ENCODE data around the gene EARS2. TPM values are rescaled to one million over a fixed set of nuclear protein-coding genes. Genes with fewer than 3 reads are reported as not detected.

EARS2 gene
- polyA plus RNA-seq, 1 donor (not counting 4 experiments of a cell fraction or from before 2014, with no cell fraction given), result 32.7 TPM

DNA sequence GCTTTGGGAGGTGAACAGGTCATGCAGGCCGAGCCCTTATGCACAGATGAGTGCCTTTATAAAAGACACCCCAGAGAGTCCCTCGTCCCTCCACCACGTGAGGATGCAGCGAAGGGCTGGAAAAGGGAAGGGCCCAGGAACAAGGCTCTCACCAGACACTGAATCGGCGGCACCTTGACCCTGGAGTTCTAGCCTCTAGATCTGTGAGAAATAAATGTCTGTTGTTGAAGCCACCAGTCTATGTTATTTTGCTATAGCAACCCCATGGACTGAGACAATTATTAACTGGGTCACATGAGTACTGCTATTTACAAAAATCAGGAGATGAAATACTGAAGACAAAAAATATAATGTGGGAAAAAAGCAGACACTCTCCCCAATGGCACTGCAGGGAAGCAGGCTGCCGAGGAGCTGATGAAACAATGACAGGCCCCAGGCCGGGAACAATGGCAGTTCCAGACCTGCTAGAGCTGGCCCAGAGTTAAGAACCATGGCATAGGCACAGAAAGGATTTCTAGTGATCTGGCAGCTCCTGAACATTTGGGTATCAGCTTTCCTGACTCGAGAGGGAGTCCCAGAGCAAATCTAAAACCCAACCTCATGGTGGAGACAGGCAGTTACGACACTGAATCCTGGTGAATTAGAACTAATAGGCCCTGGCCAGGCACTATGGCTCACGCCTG is 29.0 kb downstream of the EARS2 start:
- no peaks in the 10 kb centered on the region for H3K9me1 ChIP-seq (ENCODE audit: control insufficient read depth, extremely low read depth, insufficient read depth, low read length)
- no peaks in the 10 kb centered on the region for H3K79me2 ChIP-seq (ENCODE audit: control insufficient read depth, insufficient read depth, low read length)
- dilution Hi-C loops (cut with MboI; ENCODE audit: extremely low pct_ligation_motif_present, low sequenced_read_pairs), result no loop called here
- H3K4me3 ChIP-seq (ENCODE audit: control insufficient read depth in 2 of 3, extremely low read depth in 1 of 3, insufficient read depth in 2 of 3, low read depth in 1 of 3, low read length in 3 of 3), result no peak overlapping the region
- DNase-seq (ENCODE audit: low read depth, low spot score), result no peak
- no peaks in the 10 kb centered on the region for H3K4me1 ChIP-seq (ENCODE audit: control insufficient read depth, extremely low read depth, insufficient read depth, low read length)
- H3K9me3 ChIP-seq (ENCODE audit: control insufficient read depth, low read depth, low read length), result no peaks in the 10 kb centered on the region
- no peak overlapping the region for H3K27ac ChIP-seq (ENCODE audit: control insufficient read depth, insufficient read depth, low read length)
- no peaks in the 10 kb centered on the region for H4K20me1 ChIP-seq (ENCODE audit: control insufficient read depth, extremely low read depth, insufficient read depth, low read length)
- TF ChIP-seq EZH2 (IDR thresholded peaks at IDR 0.05; ENCODE audit: low read length), result no peak
- peaks cover 30 to 34% of the 10 kb centered on the region in 2 experiments for H3K36me3 ChIP-seq (ENCODE audit: control insufficient read depth in 2 of 2, extremely low read depth in 1 of 2, insufficient read depth in 2 of 2, low read length in 2 of 2)
- no peak for FAIRE-seq
- no peaks in the 10 kb centered on the region for H3K27me3 ChIP-seq (ENCODE audit: control insufficient read depth, extremely low read depth, insufficient read depth, low read length)
- no peak overlapping the region for H2AFZ ChIP-seq (ENCODE audit: control insufficient read depth, low read length)
- H3K9ac ChIP-seq (ENCODE audit: control insufficient read depth, extremely low read depth, insufficient read depth, low read length), result no peak overlapping the region
- no peak overlapping the region for H3K4me2 ChIP-seq (ENCODE audit: control insufficient read depth, extremely low read depth, insufficient read depth, low read depth, low read length)

DNA sequence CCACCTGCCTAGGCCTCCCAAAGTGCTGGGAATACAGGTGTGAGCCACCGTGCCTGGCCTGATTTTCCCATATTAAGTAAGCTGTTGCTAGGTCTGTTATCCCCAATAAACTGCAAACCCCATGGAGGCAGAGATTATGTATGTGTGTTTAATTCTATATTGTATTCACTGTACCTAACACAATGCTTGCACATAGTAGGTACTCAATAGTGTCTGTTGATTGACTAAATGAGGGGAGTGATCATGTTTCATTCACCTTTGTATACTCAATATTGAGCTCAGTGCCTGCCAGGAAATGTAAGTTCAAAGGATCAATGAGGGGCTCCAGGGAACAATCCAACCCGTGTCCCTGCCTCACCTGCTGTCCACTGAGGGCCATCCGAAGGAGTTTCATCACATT is 32.3 kb downstream of the EARS2 start:
- no peak for TF ChIP-seq EZH2 (IDR thresholded peaks at IDR 0.05; ENCODE audit: low read length)
- DNase-seq (ENCODE audit: low read depth, low spot score) (no peak), FAIRE-seq (no peak)
- Histone ChIP-seq H3K27me3 (ENCODE audit: control insufficient read depth, extremely low read depth, insufficient read depth, low read length) (no peaks in the 10 kb centered on the region), H3K27ac (ENCODE audit: control insufficient read depth, insufficient read depth, low read length) (no peak overlapping the region), H3K4me3 (ENCODE audit: control insufficient read depth in 2 of 3, extremely low read depth in 1 of 3, insufficient read depth in 2 of 3, low read depth in 1 of 3, low read length in 3 of 3) (no peak overlapping the region), H3K9ac (ENCODE audit: control insufficient read depth, extremely low read depth, insufficient read depth, low read length) (no peak overlapping the region), H3K79me2 (ENCODE audit: control insufficient read depth, insufficient read depth, low read length) (no peaks in the 10 kb centered on the region), H3K9me3 (ENCODE audit: control insufficient read depth, low read depth, low read length) (no peaks in the 10 kb centered on the region), H3K4me1 (ENCODE audit: control insufficient read depth, extremely low read depth, insufficient read depth, low read length) (no peaks in the 10 kb centered on the region), H3K4me2 (ENCODE audit: control insufficient read depth, extremely low read depth, insufficient read depth, low read depth, low read length) (no peak overlapping the region), H2AFZ (ENCODE audit: control insufficient read depth, low read length) (no peak overlapping the region), H3K9me1 (ENCODE audit: control insufficient read depth, extremely low read depth, insufficient read depth, low read length) (no peaks in the 10 kb centered on the region), H3K36me3 (ENCODE audit: control insufficient read depth in 2 of 2, extremely low read depth in 1 of 2, insufficient read depth in 2 of 2, low read length in 2 of 2) (peaks cover 32 to 39% of the 10 kb centered on the region in 2 experiments), H4K20me1 (ENCODE audit: control insufficient read depth, extremely low read depth, insufficient read depth, low read length) (no peaks in the 10 kb centered on the region)
- dilution Hi-C loops (cut with MboI; ENCODE audit: extremely low pct_ligation_motif_present, low sequenced_read_pairs), result no loop called here

DNA sequence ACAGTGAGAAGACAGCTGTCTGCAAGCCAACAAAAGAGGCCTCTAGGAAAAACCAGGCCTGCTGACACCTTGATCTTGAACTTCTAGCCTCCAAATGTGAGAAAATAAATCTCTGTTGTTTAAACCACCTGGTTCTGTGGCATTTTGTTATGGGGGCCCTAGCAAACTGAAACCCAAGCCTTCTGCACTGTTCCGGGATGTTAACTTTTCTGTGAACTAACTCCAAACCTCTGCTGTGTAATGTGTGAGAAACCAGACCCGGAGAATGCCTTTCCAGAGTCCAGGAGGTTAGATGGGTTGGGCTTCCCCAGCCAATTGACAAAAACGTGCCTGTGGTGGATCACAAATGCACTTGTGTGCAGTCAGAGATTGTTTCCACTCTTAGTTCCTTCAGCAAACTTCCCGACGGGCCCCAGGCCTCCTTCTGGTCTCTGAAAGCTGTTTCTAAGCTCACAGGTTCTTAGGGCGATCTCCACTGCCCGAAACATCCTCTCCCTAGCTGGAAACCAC is 33.2 kb downstream of the EARS2 start:
- Histone ChIP-seq H3K9ac (ENCODE audit: control insufficient read depth, extremely low read depth, insufficient read depth, low read length) (no peak overlapping the region), H3K4me1 (ENCODE audit: control insufficient read depth, extremely low read depth, insufficient read depth, low read length) (no peaks in the 10 kb centered on the region)
- dilution Hi-C loops (cut with MboI; ENCODE audit: extremely low pct_ligation_motif_present, low sequenced_read_pairs), result no loop called here

More for the DNA sequence above, 33.2 kb downstream of the EARS2 start:
- H3K36me3 ChIP-seq (ENCODE audit: control insufficient read depth in 2 of 2, extremely low read depth in 1 of 2, insufficient read depth in 2 of 2, low read length in 2 of 2), result peaks cover 28 to 34% of the 10 kb centered on the region in 2 experiments
- H3K9me1 ChIP-seq (ENCODE audit: control insufficient read depth, extremely low read depth, insufficient read depth, low read length), result no peaks in the 10 kb centered on the region
- H3K9me3 ChIP-seq (ENCODE audit: control insufficient read depth, low read depth, low read length), result no peaks in the 10 kb centered on the region
- TF ChIP-seq, protein P1, sequence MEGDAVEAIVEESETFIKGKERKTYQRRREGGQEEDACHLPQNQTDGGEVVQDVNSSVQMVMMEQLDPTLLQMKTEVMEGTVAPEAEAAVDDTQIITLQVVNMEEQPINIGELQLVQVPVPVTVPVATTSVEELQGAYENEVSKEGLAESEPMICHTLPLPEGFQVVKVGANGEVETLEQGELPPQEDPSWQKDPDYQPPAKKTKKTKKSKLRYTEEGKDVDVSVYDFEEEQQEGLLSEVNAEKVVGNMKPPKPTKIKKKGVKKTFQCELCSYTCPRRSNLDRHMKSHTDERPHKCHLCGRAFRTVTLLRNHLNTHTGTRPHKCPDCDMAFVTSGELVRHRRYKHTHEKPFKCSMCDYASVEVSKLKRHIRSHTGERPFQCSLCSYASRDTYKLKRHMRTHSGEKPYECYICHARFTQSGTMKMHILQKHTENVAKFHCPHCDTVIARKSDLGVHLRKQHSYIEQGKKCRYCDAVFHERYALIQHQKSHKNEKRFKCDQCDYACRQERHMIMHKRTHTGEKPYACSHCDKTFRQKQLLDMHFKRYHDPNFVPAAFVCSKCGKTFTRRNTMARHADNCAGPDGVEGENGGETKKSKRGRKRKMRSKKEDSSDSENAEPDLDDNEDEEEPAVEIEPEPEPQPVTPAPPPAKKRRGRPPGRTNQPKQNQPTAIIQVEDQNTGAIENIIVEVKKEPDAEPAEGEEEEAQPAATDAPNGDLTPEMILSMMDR (optimal IDR thresholded peaks at IDR 0.05 in 1 of 3, IDR thresholded peaks at IDR 0.05 in 1 of 3, conservative IDR thresholded peaks at IDR 0.05 in 1 of 3; ENCODE audit: extremely low read depth in 1 of 3, insufficient read depth in 2 of 3, low read length in 3 of 3), result no peak
- TF ChIP-seq EZH2 (IDR thresholded peaks at IDR 0.05; ENCODE audit: low read length), result no peak
- H3K4me2 ChIP-seq (ENCODE audit: control insufficient read depth, extremely low read depth, insufficient read depth, low read depth, low read length), result no peak overlapping the region
- no peak overlapping the region for H3K4me3 ChIP-seq (ENCODE audit: control insufficient read depth in 2 of 3, extremely low read depth in 1 of 3, insufficient read depth in 2 of 3, low read depth in 1 of 3, low read length in 3 of 3)
- no peak overlapping the region for H3K27ac ChIP-seq (ENCODE audit: control insufficient read depth, insufficient read depth, low read length)
- H3K79me2 ChIP-seq (ENCODE audit: control insufficient read depth, insufficient read depth, low read length), result no peaks in the 10 kb centered on the region
- H2AFZ ChIP-seq (ENCODE audit: control insufficient read depth, low read length), result no peak overlapping the region
- FAIRE-seq (no peak), DNase-seq (ENCODE audit: low read depth, low spot score) (no peak)
- no peaks in the 10 kb centered on the region for H4K20me1 ChIP-seq (ENCODE audit: control insufficient read depth, extremely low read depth, insufficient read depth, low read length)
- no peaks in the 10 kb centered on the region for H3K27me3 ChIP-seq (ENCODE audit: control insufficient read depth, extremely low read depth, insufficient read depth, low read length)
